ENCODE measurements around the gene FNDC3B.

FNDC3B gene

GRCh38 chr3:172137287-172138192 is 98.2 kb downstream of the FNDC3B start:
- no peak for TF ChIP-seq CTCF (IDR thresholded peaks at IDR 0.05)

- no peak for TF ChIP-seq CTCF (IDR thresholded peaks at IDR 0.05)
These were observed 98.8 kb downstream of the FNDC3B start for GRCh38 chr3:172138193-172138537.

- no peak for TF ChIP-seq CTCF (IDR thresholded peaks at IDR 0.05)
These were observed 99.6 kb downstream of the FNDC3B start for GRCh38 chr3:172138792-172139507.

GRCh38 chr3:172139528-172140276 is 100.3 kb downstream of the FNDC3B start:
- no peak for TF ChIP-seq CTCF (IDR thresholded peaks at IDR 0.05)

- no peak for TF ChIP-seq CTCF (IDR thresholded peaks at IDR 0.05)
These were observed 101.4 kb downstream of the FNDC3B start for GRCh38 chr3:172140499-172141391.

- no peak for TF ChIP-seq CTCF (IDR thresholded peaks at IDR 0.05)
These were observed 102.9 kb downstream of the FNDC3B start for GRCh38 chr3:172142051-172142863.

Data from LNCAP (cell line).